ENCODE results near the gene TMPRSS15. TPM values are rescaled to one million over a fixed set of nuclear protein-coding genes. Genes with fewer than 3 reads are reported as not detected.

The TMPRSS15 gene
- total and polyA plus RNA-seq, 7 donors, result not detected

GRCh38 chr21:18228060-18228739, 175.4 kb downstream of the TMPRSS15 start:
- no peaks in the 10 kb centered on the region for H3K9me3 ChIP-seq
- H3K4me1 ChIP-seq, result no peaks in the 10 kb centered on the region
- intact Hi-C loops (cut with DNase I), result no loop called here
- 74 to 75% methylated on average over 5 of the region's 5 CpGs for WGBS, 2 donors
- TF ChIP-seq POLR2AphosphoS5 (IDR thresholded peaks at IDR 0.05) (no peak), CTCF (IDR thresholded peaks at IDR 0.05) (no peak), EP300 (IDR thresholded peaks at IDR 0.05) (no peak), POLR2A (IDR thresholded peaks at IDR 0.05) (no peak)
- H3K36me3 ChIP-seq, result no peaks in the 10 kb centered on the region
- DNase-seq, result no peak
- no peak overlapping the region for H3K4me3 ChIP-seq
- no peaks in the 10 kb centered on the region for H3K27me3 ChIP-seq
- no peak overlapping the region for H3K27ac ChIP-seq

- TF ChIP-seq EP300 (IDR thresholded peaks at IDR 0.05) (no peak), CTCF (IDR thresholded peaks at IDR 0.05) (no peak), POLR2AphosphoS5 (IDR thresholded peaks at IDR 0.05) (no peak), POLR2A (IDR thresholded peaks at IDR 0.05) (no peak)
- WGBS, 2 donors, result 28 to 54% methylated on average over 1 of the region's 1 CpG
- Histone ChIP-seq H3K4me3 (no peak overlapping the region), H3K4me1 (no peaks in the 10 kb centered on the region), H3K27ac (no peak overlapping the region), H3K9me3 (peaks cover 4 to 10% (median 7%) of the 10 kb centered on the region in 4 donors), H3K27me3 (no peaks in the 10 kb centered on the region), H3K36me3 (no peaks in the 10 kb centered on the region)
- no peak for DNase-seq
- intact Hi-C loops (cut with DNase I), result no loop called here
Measured at GRCh38 chr21:18222346-18222745, 181.2 kb downstream of the TMPRSS15 start.

GRCh38 chr21:18220498-18220897, 183.1 kb downstream of the TMPRSS15 start:
- DNase-seq, result no peak
- H3K27ac ChIP-seq, result no peak overlapping the region
- no peak overlapping the region for H3K4me3 ChIP-seq
- peaks cover 4 to 10% (median 7%) of the 10 kb centered on the region in 4 donors for H3K9me3 ChIP-seq
- intact Hi-C loops (cut with DNase I), result no loop called here
- TF ChIP-seq POLR2A (IDR thresholded peaks at IDR 0.05) (no peak), CTCF (IDR thresholded peaks at IDR 0.05) (no peak), EP300 (IDR thresholded peaks at IDR 0.05) (no peak), POLR2AphosphoS5 (IDR thresholded peaks at IDR 0.05) (no peak)
- no peaks in the 10 kb centered on the region for H3K36me3 ChIP-seq
- H3K4me1 ChIP-seq, result no peaks in the 10 kb centered on the region
- no peaks in the 10 kb centered on the region for H3K27me3 ChIP-seq

Other genes starting within 250 kb of the TMPRSS15 start
- gene CHODL, start 159.0 kb downstream of the TMPRSS15 start, total RNA-seq, result 1 to 10 TPM; 2.6 to 8.2 (median 3.2) TPM
- under 1 TPM in 2 of 3 donors, not detected in 1; 0.46 to 0.82 TPM for gene CHODL, start 159.0 kb downstream of the TMPRSS15 start, polyA plus RNA-seq

Data from sigmoid colon (tissue), 7 donors.